Erythroblast (primary cell): ENCODE data around the gene SUPT3H.

ENCODE experiments used
- GATA1 ChIP-seq: IDR thresholded peaks from 2 replicates; pipeline ENCODE4 v1.6.1; 2011; ENCODE audit warnings: low read depth, mild to moderate bottlenecking, control low read depth, low read length, moderate library complexity
- POLR2A ChIP-seq: IDR thresholded peaks from 2 replicates; pipeline ENCODE4 v1.6.1; 2011; ENCODE audit warnings: mild to moderate bottlenecking, low read length

DNA sequence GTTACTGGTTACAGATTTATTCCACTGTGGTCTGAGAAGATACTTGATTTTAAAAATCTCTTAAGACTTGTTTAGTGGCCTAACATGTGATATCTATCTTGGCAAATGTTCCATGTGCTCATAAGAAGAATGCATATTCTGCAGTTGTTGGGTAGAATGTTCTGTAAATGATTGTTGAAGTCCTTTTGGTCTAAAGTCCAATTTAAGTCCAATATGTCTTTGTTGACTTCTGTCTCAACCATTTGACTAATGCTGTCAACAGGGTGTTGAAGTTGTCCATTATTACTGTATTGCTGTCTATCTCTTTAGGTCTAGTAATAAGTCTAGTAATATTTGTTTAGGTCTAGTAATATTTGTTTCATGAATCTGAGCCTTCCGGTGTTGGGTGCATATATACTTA is 437.4 kb downstream of the SUPT3H start:
- TF ChIP-seq POLR2A (no peak), GATA1 (no peak)
